NOMO-1 (cell line): ENCODE results near the gene IDS.
"Not testable (repeated sequence)": the region's sequence is repeated elsewhere in the genome, so short reads cannot be mapped to it uniquely, and the experiment has no call there.

Source experiments
- DNase-seq, 2 experiments: peaks; one replicate each; lab custom pipeline; 2025; ENCODE audit not compliant: unreplicated experiment in 2 of 2; lab: John Stamatoyannopoulos, UW

Gene IDS, protein sequence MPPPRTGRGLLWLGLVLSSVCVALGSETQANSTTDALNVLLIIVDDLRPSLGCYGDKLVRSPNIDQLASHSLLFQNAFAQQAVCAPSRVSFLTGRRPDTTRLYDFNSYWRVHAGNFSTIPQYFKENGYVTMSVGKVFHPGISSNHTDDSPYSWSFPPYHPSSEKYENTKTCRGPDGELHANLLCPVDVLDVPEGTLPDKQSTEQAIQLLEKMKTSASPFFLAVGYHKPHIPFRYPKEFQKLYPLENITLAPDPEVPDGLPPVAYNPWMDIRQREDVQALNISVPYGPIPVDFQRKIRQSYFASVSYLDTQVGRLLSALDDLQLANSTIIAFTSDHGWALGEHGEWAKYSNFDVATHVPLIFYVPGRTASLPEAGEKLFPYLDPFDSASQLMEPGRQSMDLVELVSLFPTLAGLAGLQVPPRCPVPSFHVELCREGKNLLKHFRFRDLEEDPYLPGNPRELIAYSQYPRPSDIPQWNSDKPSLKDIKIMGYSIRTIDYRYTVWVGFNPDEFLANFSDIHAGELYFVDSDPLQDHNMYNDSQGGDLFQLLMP

DNA sequence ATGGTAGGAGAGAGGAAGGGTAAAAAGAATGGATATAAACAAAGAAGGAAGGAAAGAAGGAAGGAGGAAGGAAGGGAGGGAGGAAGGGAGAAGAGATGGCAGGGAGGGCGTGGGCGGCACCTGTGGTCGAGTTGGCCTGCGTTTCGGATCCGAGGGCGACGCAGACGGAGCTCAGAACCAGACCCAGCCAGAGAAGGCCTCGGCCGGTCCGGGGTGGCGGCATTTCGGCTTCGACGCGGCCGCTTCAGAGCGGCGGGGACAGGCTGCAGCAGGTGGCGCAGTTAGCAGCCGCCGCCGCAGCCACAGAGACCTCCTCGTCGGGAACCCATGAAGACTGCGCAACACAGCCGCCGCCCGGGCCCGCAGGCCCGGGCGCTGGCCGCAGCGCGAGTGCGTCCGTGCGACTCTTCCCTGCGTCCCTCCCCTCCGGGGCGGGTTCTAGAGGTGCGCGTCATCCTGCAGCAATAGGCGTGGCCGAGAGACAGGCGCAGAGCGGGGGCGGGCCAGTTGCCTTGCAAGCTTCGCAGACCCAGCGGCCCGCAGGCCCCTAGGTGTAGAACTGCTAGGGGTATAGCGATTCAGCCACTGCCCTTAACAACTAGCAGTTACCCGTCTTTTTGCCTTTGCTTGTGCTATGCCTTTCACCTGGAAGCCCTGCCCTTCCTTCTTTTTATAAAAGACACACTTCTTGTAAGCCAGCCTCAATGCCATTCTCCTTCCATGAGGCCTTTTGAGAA is at the start of gene IDS:
Gene IDS (minus strand): TSS at position 392 of the 737 bp plus-strand sequence. CDS start 169 bp downstream, at position 223.
- DNase-seq = peak; percentile 73 to 89

- not testable (repeated sequence) for DNase-seq
These were observed 46.8 kb upstream of the IDS start for GRCh38 chrX:149551939-149552248.

DNA sequence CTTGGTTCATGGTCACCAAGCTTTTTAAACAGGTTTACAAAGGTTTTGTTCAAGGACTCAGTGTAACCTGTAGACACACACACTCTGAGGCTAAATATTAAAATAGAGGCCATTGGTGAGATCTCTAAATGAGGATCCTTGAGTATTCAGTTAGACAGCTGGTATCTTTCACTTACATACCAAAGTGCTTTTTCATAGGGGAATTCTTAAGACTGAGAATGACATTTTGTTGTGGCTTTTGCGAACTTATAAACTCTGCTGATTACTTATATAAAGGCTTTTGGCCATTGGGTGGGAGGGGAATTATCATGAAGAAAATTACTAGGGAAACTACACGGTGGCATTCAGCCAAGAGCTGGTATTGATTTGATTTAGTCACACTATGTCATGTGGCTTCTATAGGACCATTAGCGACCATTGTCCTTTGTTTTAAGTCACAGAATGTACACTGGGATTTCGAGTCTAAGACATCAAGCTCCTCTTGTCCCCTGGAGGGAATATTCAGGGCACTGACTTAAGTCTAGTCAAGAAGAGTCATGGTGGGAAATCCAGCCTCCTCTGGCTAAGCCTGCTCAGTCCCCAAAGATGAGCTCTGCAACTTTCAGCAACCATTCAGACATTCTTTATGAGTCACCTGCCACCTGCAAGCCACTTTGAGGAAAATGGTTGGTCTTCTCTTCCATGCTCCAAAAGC is 46.3 kb upstream of the IDS start:
- DNase-seq = not testable (repeated sequence)

GRCh38 chrX:149550454-149550853 is 45.3 kb upstream of the IDS start:
- not testable (repeated sequence) for DNase-seq

DNA sequence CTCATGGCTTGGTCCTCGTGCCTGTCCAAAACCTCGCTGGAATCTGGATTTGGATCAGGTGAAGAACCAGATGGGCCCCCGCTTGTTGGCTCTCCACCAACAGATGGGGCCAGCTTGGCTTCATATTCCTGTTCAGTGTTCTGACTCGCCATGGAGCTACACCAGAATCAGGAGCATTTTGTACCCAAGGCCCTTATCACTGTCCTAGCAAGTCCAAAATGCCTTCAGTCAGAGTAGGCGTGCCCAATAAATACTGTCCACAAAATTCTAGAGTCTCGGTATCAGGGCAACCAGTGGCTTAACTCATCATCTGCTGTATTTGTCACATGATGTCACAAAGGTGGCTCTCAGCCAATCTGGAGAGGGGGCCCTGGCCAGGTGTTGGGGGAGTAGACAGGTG is 44.6 kb upstream of the IDS start, which contains the start of gene HSFX3:
Gene HSFX3 (minus strand): TSS at position 224 of the 400 bp plus-strand sequence. CDS start 72 bp downstream, at position 152.
- DNase-seq = not testable (repeated sequence)

- not testable (repeated sequence) for DNase-seq
These were observed 42.7 kb upstream of the IDS start for GRCh38 chrX:149547782-149548181.

DNA sequence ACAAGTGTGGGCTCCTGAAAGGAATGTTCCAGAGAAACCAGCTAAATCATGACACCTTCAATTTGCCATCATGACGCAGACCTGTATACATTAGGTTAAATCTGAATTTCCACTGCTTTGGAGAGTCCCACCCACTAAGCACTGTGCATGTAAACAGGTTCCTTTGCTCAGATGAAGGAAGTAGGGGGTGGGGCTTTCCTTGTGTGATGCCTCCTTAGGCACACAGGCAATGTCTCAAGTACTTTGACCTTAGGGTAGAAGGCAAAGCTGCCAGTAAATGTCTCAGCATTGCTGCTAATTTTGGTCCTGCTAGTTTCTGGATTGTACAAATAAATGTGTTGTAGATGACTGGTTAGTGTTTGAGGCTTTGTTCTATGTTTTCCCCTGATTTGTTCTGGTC is 41.9 kb upstream of the IDS start:
- DNase-seq = not testable (repeated sequence)

DNA sequence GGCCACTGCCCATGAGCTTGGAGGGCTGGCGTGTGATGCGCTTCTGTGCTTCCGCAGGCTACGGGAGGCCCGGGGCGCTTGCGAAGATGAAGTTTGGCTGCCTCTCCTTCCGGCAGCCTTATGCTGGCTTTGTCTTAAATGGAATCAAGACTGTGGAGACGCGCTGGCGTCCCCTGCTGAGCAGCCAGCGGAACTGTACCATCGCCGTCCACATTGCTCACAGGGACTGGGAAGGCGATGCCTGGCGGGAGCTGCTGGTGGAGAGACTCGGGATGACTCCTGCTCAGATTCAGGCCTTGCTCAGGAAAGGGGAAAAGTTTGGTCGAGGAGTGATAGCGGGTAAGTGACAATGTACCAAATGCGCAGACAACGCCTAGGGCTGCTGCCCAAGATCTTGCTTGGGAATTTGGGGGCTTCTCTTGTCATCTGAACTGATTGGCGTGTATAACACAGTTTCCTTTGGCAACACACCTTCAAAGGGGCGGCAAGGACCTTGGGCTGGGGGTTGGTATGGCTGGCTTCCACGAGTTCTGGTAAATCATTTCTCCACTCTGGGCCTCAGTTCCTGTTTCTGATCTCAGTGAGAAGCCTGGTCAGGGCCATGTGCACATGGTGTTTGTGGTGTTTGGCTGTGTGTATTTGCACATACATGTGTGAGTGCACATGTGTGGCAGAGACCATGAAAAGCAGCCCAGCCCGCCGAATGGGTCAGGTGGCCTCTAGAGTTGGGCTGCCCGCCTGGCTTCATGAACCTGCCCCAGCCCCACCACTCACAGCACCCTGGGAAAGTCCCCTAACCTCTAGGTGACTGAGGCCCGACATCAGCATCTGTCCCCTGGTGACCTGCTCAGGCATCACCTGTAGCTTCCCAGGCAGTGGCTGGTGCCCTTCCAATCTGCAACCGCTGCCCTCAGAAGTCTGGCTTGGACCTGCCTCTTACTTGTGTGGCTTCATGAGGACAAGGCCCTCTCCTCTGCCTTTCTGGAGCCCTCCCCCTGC is 40.7 kb upstream of the IDS start:
- DNase-seq = not testable (repeated sequence)

DNA sequence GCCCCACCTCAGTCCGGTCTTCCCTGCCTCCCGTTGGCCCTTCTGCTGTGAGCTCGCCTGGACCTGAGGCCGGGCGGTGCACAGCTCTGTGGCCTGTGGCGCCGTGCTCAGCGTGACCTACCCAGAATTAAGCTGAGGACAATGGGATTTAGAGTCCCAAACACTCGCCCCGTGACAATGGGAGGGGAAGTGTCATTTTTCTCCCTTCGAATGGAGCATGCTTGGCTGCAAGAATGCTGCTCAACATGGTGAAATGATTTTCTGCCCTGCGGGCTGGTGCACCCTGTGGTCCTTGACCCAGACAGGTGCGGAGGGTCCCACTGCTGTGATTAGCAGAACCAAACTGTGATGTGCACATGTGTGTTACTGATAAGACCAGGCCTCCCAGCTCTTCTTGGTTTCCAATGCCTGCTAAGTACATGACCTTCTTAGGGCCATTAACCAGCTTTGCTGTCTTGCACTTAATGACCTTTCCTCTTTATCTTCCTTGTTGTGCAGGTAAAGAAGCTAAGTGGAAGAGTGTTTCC is 36.5 kb upstream of the IDS start:
- no peak for DNase-seq

- peak; percentile 76 to 89 for DNase-seq
These were observed 35.8 kb upstream of the IDS start, which contains the start of gene EOLA1 for GRCh38 chrX:149540621-149541520. Gene EOLA1, plus strand, starts transcription at chrX:149541012. Its CDS starts 4,619 bp downstream, at chrX:149545631.

DNA sequence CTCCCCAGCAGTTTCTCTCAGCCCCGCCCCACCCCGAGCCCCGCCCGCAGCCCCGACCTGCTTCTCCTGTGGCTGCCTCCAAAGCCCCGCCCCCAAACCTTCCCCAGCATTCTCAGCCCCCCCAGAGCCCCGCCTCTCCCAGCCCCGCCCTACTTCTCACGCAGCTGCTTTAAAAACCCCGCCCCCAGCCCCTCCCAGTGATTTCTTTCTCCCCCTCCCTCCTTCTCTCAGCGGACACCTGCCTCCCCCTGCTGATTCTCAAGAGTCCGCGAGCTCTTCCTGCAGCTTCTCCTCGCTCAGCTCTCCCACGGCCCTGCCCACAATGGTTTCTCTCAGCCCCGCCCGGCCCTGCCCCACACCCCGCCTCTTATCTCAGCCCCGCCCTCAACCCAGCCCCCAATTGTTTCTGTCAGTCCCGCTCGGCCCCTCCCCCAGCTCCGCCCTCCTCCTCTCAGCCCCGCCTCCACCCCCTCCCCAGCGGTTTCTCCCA is 35.1 kb upstream of the IDS start:
- peak; percentile 60 to 79 for DNase-seq

GRCh38 chrX:149539283-149540130 is 34.4 kb upstream of the IDS start:
- DNase-seq = peak; percentile 73 to 89

DNA sequence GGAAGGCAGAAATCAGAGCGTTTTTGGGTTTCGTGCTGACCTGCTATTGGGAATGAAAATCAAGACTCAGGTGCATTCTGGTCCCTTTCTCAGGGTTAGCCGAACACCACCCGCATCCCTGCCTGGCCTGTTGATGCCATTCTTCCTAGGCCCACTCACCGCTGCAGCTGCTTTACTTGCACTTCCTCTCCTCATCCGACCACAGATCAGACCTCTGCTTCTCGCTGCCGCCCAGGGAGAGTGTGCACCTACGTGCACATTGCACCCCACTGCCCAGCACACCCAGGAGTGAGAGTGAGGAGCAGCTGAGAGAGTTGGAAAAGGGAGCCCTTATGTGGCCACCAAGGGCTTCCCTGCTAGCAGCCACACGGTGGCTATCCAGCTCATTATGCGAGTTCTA is 32.4 kb upstream of the IDS start:
- not testable (repeated sequence) for DNase-seq

DNA sequence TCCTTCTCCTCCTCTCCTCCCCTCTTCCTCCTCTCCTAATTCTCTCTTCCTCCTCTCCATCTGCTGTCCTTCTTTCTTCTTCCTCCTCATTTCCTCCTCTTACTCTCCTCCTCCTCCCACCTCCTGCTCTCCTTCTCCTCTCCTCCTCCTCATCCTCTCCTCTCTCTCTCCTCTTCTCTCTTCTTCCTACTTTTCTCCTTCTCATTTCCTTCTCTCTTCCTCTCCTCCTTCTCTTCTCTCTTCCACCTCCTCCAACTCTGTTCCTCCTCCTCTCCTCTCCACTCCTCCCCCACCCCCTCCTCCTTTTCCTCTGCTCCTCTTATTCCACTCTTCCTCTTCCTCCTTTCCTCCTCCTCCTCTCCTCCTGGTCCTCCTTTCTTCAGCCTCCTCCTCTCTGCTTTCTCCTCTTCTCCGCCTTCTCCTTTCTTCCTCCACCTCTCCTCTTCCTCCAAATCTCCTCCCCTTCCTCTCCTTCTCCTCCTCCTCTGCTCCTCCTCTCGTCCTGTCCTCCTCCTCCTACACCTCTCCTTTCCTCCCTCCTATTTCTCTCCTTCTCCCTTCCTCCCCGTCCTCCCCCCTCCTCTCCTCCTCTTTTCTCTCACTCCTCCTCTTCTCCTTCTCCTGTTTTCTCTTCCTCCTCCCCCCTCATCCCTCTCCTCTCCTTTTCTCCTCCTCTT is 30.0 kb upstream of the IDS start:
- not testable (repeated sequence) for DNase-seq

GRCh38 chrX:149533999-149534398 is 28.9 kb upstream of the IDS start:
- DNase-seq = not testable (repeated sequence)

DNA sequence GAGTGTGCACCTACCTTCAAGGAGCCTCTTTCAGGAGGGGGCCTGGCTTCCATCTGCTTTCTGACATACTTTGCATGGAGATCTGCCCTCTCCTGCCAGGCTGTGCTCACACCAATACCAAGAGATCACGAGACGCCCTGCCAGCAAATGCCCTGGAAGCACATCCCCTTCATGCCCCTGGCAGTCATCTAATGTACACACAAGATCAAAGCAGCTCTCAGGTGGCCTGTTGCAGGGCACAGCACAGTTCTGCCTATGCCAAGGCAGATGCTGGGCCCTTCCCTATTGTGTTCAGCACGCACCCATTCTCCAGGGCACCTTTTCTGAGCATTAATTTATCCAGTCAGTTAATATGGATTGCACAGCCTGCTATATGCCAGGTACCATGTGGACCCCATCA is 27.8 kb upstream of the IDS start:
- not testable (repeated sequence) for DNase-seq

GRCh38 chrX:149531599-149531998 is 26.5 kb upstream of the IDS start:
- peak; percentile 31 to 64 for DNase-seq
